HL-60 (cell line): ENCODE measurements around the gene CPNE6.
A peak's percentile ranks its signal among the peaks of the same experiment; 100 is the strongest.

Experiments
- DNase-seq, 2 experiments: peaks; one replicate each; pipeline ENCODE4 v3.0.0-alpha.2; 2010 to 2020; ENCODE audit warnings: low read depth in 1 of 2, low spot score in 1 of 2
- H3K27ac ChIP-seq: fragments of 250-450 bp; sonication (Bioruptor Pico); replicated peaks from 2 replicates; pipeline ENCODE4 v1.5.1; 2020; ENCODE audit warnings: mild to moderate bottlenecking, moderate library complexity
- H3K27me3 ChIP-seq: fragments of 250-450 bp; sonication (Bioruptor Pico); 2 replicates; pipeline ENCODE4 v1.5.1; 2021; ENCODE audit warnings: mild to moderate bottlenecking, moderate library complexity; ENCODE audit not compliant: insufficient read depth, poor library complexity, severe bottlenecking
- H3K4me3 ChIP-seq: replicated peaks from 2 replicates; pipeline ENCODE4 v1.5.1; 2011; ENCODE audit warnings: mild to moderate bottlenecking, control low read depth, low read length; ENCODE audit not compliant: insufficient read depth
- CTCF ChIP-seq: IDR thresholded peaks from one replicate; pipeline ENCODE4 v1.5.1; 2011; ENCODE audit warnings: low read length, control low read depth, inconsistent platforms; ENCODE audit not compliant: insufficient read depth
- GABPA ChIP-seq: IDR thresholded peaks from 2 replicates; pipeline ENCODE4 v1.6.1; 2012; ENCODE audit warnings: low read depth
- POLR2AphosphoS5 ChIP-seq: IDR thresholded peaks from 2 replicates; pipeline ENCODE4 v1.6.1; 2012; ENCODE audit warnings: low read depth
- REST ChIP-seq: IDR thresholded peaks from 2 replicates; pipeline ENCODE4 v1.6.1; 2012; ENCODE audit warnings: low read depth; ENCODE audit not compliant: insufficient replicate concordance
- SPI1 ChIP-seq: IDR thresholded peaks from 2 replicates; pipeline ENCODE4 v1.6.1; 2012; ENCODE audit warnings: low read depth, mild to moderate bottlenecking, borderline replicate concordance

The CPNE6 gene

GRCh38 chr14:24051789-24052655 lies 19.3 kb upstream of the CPNE6 start, which contains the start of gene CARMIL3:
TSS of gene CARMIL3 (plus strand) at chr14:24052009. CDS start at chr14:24052154, 145 bp downstream.
- Histone ChIP-seq H3K4me3 (peak within 1 kb of the TSS; percentile 45), H3K27ac (no peak within 1 kb of the TSS), H3K27me3 (peaks cover 20% of the 10 kb centered on the region)
- DNase-seq = no peak
- TF ChIP-seq REST = peak; percentile 92
- TF ChIP-seq SPI1 = no peak

- no peak for DNase-seq
- Histone ChIP-seq H3K27ac (no peak overlapping the region), H3K27me3 (peaks cover 20% of the 10 kb centered on the region), H3K4me3 (no peak overlapping the region; the same call in 1 of the 2 replicates)
- TF ChIP-seq GABPA (no peak), CTCF (no peak), POLR2AphosphoS5 (no peak), REST (no peak), SPI1 (no peak)
Observed at GRCh38 chr14:24052656-24053547, 18.5 kb upstream of the CPNE6 start.

GRCh38 chr14:24053548-24054323 lies 17.6 kb upstream of the CPNE6 start:
- Histone ChIP-seq H3K4me3 (no peak overlapping the region), H3K27me3 (peaks cover 20% of the 10 kb centered on the region), H3K27ac (no peak overlapping the region)
- TF ChIP-seq SPI1 (no peak), GABPA (no peak), REST (peak; percentile 4), CTCF (no peak), POLR2AphosphoS5 (no peak)
- DNase-seq = no peak
